Measurements from ENCODE around the gene ATP13A1.
"Not testable (repeated sequence)": the region's sequence is repeated elsewhere in the genome, so short reads cannot be mapped to it uniquely, and the experiment has no call there.

The ATP13A1 gene

DNA sequence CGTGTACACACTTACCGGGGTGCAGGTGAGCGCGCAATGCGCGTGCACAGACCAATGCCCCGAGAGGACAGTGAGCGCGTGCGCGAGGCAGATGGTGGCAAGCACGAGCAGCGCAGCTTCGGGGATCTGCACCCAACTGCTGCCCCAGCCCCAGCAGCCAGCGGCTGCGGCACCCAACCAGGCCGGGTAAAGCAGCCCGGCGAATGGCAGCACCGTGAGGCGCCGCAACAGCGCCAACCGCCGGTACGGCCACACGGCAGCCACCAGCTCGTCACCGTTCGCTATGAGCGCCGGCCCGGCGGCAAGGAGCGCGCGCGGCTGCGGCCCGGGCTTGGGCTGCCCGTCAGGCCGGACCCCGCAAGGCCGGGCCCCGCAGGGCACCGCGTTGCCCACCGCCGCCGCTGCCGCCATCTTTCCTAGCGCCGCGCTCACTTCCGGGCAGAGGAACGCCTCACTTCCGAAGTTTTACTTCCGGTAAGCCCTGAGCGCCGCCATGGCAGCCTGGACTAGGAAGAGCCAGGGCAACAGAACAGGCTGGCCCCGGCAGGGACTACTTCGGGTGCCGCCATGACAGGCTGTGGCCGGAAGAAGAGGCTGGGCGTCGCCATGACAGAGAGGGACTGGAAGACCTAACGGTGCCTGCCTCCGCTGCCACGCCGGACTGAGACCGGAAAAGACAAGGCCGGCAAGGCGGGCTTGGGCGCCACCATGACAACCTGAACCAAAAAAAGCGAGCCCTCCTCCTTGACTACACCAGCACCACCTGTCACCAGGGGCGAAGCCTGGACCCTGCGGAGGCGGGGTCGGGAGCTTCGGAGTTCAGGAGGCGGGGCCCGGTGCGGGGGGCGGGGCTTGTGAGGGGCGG, at the start of gene ATP13A1:
ATP13A1 (minus strand) TSS at position 421 of the 865 bp plus-strand sequence; CDS start at position 411, 10 bp downstream.
- peak; percentile 90 to 93 for DNase-seq (ENCODE audit: low read depth in 1 of 2, low spot score in 1 of 2)

DNA sequence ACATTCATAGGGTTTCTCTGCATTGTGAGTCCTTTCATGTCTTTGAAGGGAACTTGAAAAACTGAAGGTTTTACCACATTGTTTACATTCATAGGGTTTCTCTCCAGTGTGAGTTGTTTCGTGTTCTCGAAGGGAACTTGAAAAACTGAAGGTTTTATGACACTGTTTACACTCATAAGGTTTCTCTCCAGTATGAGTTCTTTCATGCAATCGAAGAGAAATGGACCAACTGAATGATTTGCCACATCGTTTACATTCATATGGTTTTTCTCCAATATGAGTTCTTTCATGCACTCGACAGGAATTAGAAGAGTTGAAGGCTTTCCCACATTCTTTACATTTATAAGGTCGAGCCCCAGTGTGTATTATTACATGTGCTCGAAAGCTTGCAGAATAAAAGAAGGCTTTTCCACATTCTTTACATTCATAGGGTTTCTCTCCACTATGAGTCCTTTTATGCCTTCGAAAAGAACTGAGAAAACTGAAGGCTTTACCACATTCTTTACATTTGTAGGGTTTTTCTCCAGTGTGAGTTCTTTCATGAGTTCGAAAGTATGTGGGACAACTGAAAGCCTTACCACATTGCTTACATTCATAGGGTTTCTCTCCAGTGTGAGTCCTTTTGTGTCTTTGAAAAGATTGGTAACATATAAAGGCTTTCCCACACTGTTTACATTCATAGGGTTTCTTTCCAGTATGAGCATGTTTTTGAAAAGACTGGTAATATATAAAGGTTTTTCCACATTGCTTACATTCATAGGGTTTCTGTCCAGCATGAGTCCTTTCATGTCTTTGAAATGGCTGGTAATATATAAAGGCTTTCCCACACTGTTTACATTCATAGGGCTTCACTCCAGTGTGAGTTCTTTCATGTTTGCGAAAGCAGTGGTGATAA, 48.7 kb upstream of the ATP13A1 start:
- DNase-seq (ENCODE audit: low read depth in 1 of 2, low spot score in 1 of 2): no peak

DNA sequence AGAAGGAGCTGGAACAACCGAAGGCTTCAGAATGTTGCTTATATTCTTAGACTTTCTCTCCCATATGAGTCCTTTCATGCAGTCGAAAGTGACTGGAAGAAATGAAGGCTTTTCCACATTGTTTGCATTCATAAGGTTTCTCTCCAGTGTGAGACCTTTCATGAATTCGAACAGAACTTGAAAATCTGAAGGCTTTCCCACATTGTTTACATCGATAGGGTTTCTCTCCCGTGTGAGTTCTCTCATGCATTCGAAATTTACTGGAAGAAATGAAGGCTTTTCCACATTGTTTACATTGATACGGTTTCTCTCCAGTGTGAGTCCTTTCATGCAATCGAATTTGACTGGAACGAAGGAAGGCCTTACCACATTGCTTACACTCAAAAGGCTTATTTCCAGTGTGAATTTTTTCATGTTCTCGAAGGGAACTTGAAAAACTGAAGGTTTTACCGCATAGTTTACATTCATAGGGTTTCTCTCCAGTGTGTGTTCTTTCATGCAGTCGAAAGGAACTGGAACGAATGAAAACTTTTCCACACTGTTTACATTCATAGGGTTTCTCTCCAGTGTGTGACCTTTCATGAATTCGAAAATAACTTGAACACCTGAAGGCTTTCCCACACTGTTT, 47.9 kb upstream of the ATP13A1 start:
- DNase-seq (ENCODE audit: low read depth in 1 of 2, low spot score in 1 of 2): no peak

GRCh38 chr19:19710506-19710905, 47.0 kb upstream of the ATP13A1 start:
- no peak for DNase-seq (ENCODE audit: low read depth in 1 of 2, low spot score in 1 of 2)

- no peak for DNase-seq (ENCODE audit: low read depth in 1 of 2, low spot score in 1 of 2)
These were observed 41.4 kb upstream of the ATP13A1 start for GRCh38 chr19:19704836-19705235.

DNA sequence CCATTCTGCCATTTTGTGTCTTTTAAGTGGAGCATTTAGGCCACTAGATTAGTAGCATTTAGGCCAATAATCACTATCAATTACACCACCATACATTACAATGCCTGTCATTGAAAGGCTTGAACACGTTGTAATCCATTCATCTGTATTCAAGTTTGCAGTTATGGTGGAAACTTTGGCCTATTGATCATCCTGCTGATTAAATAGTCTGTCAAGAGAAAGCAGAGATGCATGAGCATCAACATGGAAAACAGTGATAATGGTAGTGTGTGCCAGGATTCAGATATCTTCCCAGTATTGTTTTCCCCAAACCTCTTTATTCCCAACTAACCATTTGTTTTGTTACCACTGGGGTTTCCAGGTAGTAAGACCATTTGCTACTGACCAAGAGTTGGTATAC, 37.0 kb upstream of the ATP13A1 start:
- not testable (repeated sequence) for DNase-seq (ENCODE audit: low read depth in 1 of 2, low spot score in 1 of 2)

- no peak for DNase-seq (ENCODE audit: low read depth in 1 of 2, low spot score in 1 of 2)
These were observed 34.1 kb upstream of the ATP13A1 start for GRCh38 chr19:19697589-19697988.

GRCh38 chr19:19696386-19696785, 32.9 kb upstream of the ATP13A1 start:
- DNase-seq (ENCODE audit: low read depth in 1 of 2, low spot score in 1 of 2): no peak

- no peak for DNase-seq (ENCODE audit: low read depth in 1 of 2, low spot score in 1 of 2)
These were observed 28.2 kb upstream of the ATP13A1 start for GRCh38 chr19:19691683-19692082.

GRCh38 chr19:19689023-19689422, 25.5 kb upstream of the ATP13A1 start:
- DNase-seq (ENCODE audit: low read depth in 1 of 2, low spot score in 1 of 2): not testable (repeated sequence)

DNA sequence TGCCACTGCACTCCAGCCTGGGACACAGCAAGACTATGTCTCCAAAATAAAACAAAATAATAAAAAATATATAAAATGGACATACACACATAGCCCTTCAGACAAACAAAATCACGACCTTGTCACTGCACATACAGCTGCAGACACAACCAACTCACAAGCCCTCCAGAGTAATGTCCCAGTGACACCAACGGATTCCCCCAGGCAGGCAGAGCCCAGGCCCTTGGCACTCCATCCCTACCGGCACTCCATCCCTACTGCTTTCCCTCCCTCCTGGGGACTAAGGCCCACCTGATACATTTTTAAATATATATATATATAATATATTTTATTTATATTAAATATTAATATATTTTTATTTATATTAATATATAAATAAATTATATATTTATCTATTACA, 23.6 kb upstream of the ATP13A1 start:
- DNase-seq (ENCODE audit: low read depth in 1 of 2, low spot score in 1 of 2): no peak

- DNase-seq (ENCODE audit: low read depth in 1 of 2, low spot score in 1 of 2): no peak
These were observed 23.1 kb upstream of the ATP13A1 start for GRCh38 chr19:19686580-19686979.

GRCh38 chr19:19686119-19686518, 22.6 kb upstream of the ATP13A1 start:
- not testable (repeated sequence) for DNase-seq (ENCODE audit: low read depth in 1 of 2, low spot score in 1 of 2)

- no peak for DNase-seq (ENCODE audit: low read depth in 1 of 2, low spot score in 1 of 2)
These were observed 15.9 kb upstream of the ATP13A1 start for GRCh38 chr19:19679176-19680073.

DNA sequence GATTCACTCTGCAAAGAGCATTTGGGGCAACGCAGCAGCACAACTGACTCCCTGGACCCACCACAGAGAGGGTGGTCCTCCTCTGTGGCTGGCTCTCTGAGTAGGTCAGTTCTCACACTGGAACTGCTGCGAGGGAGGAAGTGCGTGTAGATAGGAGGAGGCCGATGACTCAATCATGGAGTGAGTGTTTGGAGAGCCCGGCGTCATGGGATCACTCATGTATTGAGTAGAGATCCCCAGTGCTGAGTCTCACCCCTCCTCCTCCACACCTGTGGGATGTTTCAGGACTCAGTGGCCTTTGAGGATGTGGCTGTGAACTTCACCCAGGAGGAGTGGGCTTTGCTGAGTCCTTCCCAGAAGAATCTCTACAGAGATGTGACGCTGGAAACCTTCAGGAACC, 14.1 kb upstream of the ATP13A1 start:
- DNase-seq (ENCODE audit: low read depth in 1 of 2, low spot score in 1 of 2): no peak

DNA sequence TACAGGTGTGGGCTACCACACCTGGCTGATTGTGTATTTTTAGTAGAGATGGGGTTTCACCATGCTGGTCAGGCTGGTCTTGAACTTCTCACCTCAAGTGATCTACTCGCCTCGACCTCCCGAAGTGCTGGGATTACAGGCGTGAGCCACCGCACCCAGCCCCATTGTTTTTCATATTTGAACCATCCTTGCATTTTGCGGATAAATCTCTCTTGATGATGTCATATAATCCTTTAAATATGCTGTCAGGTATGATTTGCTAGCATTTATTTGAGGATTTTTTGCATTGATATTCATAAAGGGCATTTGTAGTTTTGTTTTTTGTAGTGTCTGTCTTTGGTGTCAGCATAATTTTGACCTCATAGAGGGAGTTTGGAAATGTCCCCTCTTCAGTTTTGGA, 10.8 kb upstream of the ATP13A1 start:
- no peak for DNase-seq (ENCODE audit: low read depth in 1 of 2, low spot score in 1 of 2)

GRCh38 chr19:19672816-19673215, 9.3 kb upstream of the ATP13A1 start:
- DNase-seq (ENCODE audit: low read depth in 1 of 2, low spot score in 1 of 2): no peak

- no peak for DNase-seq (ENCODE audit: low read depth in 1 of 2, low spot score in 1 of 2)
These were observed 6.6 kb upstream of the ATP13A1 start for GRCh38 chr19:19670070-19670551.

DNA sequence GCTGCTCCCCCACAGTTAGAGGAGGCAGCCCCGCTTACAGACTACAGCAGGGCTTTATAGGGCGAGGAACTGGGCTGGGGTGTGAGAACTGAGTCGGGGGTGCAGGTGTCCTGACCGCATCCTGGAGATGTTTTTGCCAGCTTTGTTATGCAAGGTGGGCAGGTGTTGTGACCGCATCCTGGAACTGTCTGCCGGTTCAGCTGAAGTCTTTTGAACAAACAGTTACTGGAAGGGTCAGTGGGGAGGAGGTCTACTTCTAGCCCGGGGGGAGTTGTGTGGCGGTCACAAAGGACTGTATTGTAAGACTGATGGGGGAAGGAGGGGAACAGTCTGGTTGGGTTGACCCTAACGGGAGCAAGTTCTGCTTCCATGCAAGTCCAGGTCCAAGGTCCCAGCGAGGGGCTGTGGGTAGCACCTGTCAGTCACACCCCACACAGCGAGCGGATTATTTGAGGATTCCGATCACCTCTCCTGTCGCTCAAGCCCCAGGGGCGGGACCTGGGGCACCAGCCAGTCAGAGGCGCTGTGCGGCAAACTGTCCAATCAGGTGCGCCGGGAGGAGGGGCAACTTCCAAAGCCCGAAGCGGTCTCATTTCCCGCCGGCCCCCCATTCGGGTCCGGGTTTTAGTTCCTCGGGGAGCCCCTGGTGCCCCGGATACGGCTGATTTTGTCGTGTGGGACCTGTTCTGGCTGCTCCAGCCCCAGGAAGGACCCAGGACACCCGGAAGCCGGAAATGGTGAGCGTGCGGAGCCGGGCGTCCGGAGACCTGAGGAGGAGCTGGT, 4.9 kb upstream of the ATP13A1 start, which contains the start of gene ZNF101:
ZNF101 (plus strand) TSS at position 610 of the 783 bp plus-strand sequence; CDS start at position 735, 125 bp downstream.
- peak; percentile 84 to 93 for DNase-seq (ENCODE audit: low read depth in 1 of 2, low spot score in 1 of 2)

Data from activated CD4-positive, alpha-beta T cell treated with anti-CD3 and anti-CD28 coated beads, Interleukin-2, amount 50 U/mL, for 24 hours (primary cell).